Stimulated activated CD4-positive, alpha-beta T cell treated with anti-CD3 and anti-CD28 coated beads, Interleukin-1b, Interleukin-23, amount 100 ng/mL, for 24 hours (primary cell): Measurements from ENCODE around the gene TM2D1.
"Not testable (repeated sequence)": the region's sequence is repeated elsewhere in the genome, so short reads cannot be mapped to it uniquely, and the experiment has no call there.

ENCODE experiments used
- DNase-seq, 4 experiments: peaks; one replicate each; pipeline ENCODE4 v3.0.0-alpha.2; 2020; ENCODE audit warnings: low read depth in 4 of 4, low spot score in 1 of 4

The TM2D1 gene

GRCh38 chr1:61718996-61719663, 5.8 kb downstream of the TM2D1 start:
- DNase-seq, result not testable (repeated sequence)

GRCh38 chr1:61711969-61712368, 13.0 kb downstream of the TM2D1 start:
- no peak for DNase-seq

- not testable (repeated sequence) for DNase-seq
These were observed 13.7 kb downstream of the TM2D1 start for GRCh38 chr1:61711257-61711656.

- no peak for DNase-seq
These were observed 15.0 kb downstream of the TM2D1 start for GRCh38 chr1:61709908-61710289.

GRCh38 chr1:61708953-61709907, 15.7 kb downstream of the TM2D1 start:
- no peak for DNase-seq

GRCh38 chr1:61699911-61700851, 24.8 kb downstream of the TM2D1 start:
- DNase-seq, result no peak

GRCh38 chr1:61692155-61692800, 32.7 kb downstream of the TM2D1 start:
- no peak for DNase-seq

GRCh38 chr1:61687901-61688300, 37.0 kb downstream of the TM2D1 start:
- no peak for DNase-seq

- DNase-seq, result no peak
These were observed 42.0 kb downstream of the TM2D1 start for GRCh38 chr1:61682891-61683290.

- DNase-seq, result no peak
These were observed 44.4 kb downstream of the TM2D1 start for GRCh38 chr1:61680500-61680899.

GRCh38 chr1:61676881-61677280, 48.1 kb downstream of the TM2D1 start:
- not testable (repeated sequence) for DNase-seq

- DNase-seq, result no peak
These were observed 50.7 kb downstream of the TM2D1 start for GRCh38 chr1:61674221-61674620.

GRCh38 chr1:61672376-61672775, 52.6 kb downstream of the TM2D1 start:
- DNase-seq, result no peak

- no peak for DNase-seq
These were observed 54.5 kb downstream of the TM2D1 start for GRCh38 chr1:61670445-61670844.

GRCh38 chr1:61670016-61670415, 54.9 kb downstream of the TM2D1 start:
- DNase-seq, result no peak

GRCh38 chr1:61659061-61659460, 65.9 kb downstream of the TM2D1 start:
- no peak for DNase-seq

- no peak for DNase-seq
These were observed 69.5 kb downstream of the TM2D1 start for GRCh38 chr1:61655453-61655852.

GRCh38 chr1:61654067-61654466, 70.9 kb downstream of the TM2D1 start:
- no peak for DNase-seq

- DNase-seq, result no peak
These were observed 75.8 kb downstream of the TM2D1 start for GRCh38 chr1:61648983-61649742.

- DNase-seq, result no peak
These were observed 77.8 kb downstream of the TM2D1 start for GRCh38 chr1:61647142-61647541.
